HG03469 (cell line): ENCODE results near the gene TRA2B.

Source experiments
- ATAC-seq: cut with Tn5 transposase; IDR thresholded peaks from one replicate; pipeline ENCODE4 v1.9.1; 2021; ENCODE audit warnings: mild to moderate bottlenecking, moderate library complexity, moderate number of reproducible peaks; ENCODE audit not compliant: unreplicated experiment

TRA2B gene

GRCh38 chr3:185937689-185938374 lies at the start of gene TRA2B:
Gene TRA2B, minus strand, starts transcription at chr3:185938014. Its CDS starts 154 bp downstream, at chr3:185937860.
- ATAC-seq: peak; percentile 86

GRCh38 chr3:185986198-185986777 lies 48.5 kb upstream of the TRA2B start:
- no peak for ATAC-seq

GRCh38 chr3:185984203-185984602 lies 46.4 kb upstream of the TRA2B start:
- no peak for ATAC-seq

- ATAC-seq: no peak
These were observed 45.8 kb upstream of the TRA2B start for GRCh38 chr3:185983495-185984141.

- no peak for ATAC-seq
These were observed 44.8 kb upstream of the TRA2B start for GRCh38 chr3:185982632-185983031.

GRCh38 chr3:185981621-185982020 lies 43.8 kb upstream of the TRA2B start:
- ATAC-seq: no peak

GRCh38 chr3:185979721-185980121 lies 41.9 kb upstream of the TRA2B start:
- no peak for ATAC-seq

- no peak for ATAC-seq
These were observed 40.7 kb upstream of the TRA2B start for GRCh38 chr3:185978516-185978915.

GRCh38 chr3:185977679-185978040 lies 39.8 kb upstream of the TRA2B start:
- no peak for ATAC-seq

GRCh38 chr3:185976977-185977678 lies 39.3 kb upstream of the TRA2B start:
- no peak for ATAC-seq

- ATAC-seq: no peak
These were observed 38.3 kb upstream of the TRA2B start for GRCh38 chr3:185976100-185976499.

- no peak for ATAC-seq
These were observed 33.8 kb upstream of the TRA2B start for GRCh38 chr3:185971579-185971978.

- ATAC-seq: no peak
These were observed 30.4 kb upstream of the TRA2B start for GRCh38 chr3:185968168-185968567.

GRCh38 chr3:185966655-185967054 lies 28.8 kb upstream of the TRA2B start:
- ATAC-seq: no peak

- no peak for ATAC-seq
These were observed 27.7 kb upstream of the TRA2B start for GRCh38 chr3:185965496-185965895.

- ATAC-seq: no peak
These were observed 23.9 kb upstream of the TRA2B start for GRCh38 chr3:185961675-185962232.

GRCh38 chr3:185960522-185961288 lies 22.9 kb upstream of the TRA2B start:
- no peak for ATAC-seq

- no peak for ATAC-seq
These were observed 22.1 kb upstream of the TRA2B start for GRCh38 chr3:185959609-185960521.

- no peak for ATAC-seq
These were observed 20.8 kb upstream of the TRA2B start for GRCh38 chr3:185958626-185959025.

- ATAC-seq: no peak
These were observed 18.4 kb upstream of the TRA2B start for GRCh38 chr3:185956244-185956643.
